HL-60/S4 treated with retinoic acid at 250 ng/mL for 4 days and 3 days (cell line): ENCODE measurements around the gene IQGAP2.

Experiments used
- in situ Hi-C: fragments of 300-500 bp; cut with MboI; formaldehyde crosslinking; loops from 2 replicates; pipeline ENCODE4 v1.7.0; 2022; ENCODE audit warnings: low sequenced_read_pairs

IQGAP2 gene

DNA sequence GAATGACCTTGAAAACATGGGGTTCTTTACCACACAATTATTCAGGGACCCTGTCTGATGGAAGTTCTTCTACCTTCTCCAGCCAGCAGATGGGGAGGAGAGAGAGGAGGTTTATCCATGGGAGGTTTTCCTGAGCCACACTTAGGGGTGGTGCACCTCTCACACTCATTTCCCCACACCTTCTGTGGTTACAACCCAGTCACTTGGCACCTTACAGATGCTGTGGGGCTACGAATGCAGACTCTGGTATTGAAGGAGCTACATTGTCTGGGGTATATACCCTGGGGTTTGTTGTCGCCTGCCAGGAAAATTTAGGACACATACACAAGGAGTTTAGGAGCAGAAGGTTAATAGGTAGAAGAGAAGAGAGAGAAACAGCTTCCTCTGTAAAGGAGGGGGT lies 152.6 kb downstream of the IQGAP2 start:
- in situ Hi-C loops: no loop called here

DNA sequence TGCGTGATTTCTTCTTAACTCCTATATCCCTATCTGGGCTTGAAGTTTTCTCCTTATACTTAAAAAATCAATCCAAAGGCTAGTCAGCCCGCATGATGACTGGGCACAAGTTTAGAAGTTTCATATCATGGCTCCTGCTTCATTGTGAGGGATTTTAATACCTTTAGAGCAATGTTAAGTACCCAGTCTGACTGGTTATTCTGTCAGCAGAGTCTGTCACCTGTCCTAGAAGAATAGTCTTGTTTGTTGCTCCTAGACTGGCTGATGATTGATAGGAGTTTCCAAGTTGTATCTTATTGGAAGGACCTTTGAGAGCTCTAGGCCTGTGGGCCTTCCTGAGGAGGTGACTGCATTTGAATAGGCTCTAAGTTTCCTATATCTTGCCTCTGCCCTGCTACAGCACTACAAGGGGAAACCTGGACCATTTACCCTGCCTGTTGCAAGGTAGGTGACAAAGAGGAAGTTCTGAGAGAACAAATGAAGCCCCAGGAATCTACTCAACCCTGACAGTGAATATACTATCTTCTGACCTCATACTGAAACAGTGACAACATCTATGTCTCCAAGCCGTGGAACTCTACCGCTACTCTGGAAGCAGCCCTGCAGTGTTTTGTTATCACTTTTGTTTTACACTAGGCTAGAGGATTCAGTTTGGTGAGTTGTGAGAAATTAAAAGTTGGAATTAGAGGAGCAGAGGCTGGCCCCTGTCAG lies 153.6 kb downstream of the IQGAP2 start:
- in situ Hi-C loops: no loop called here

DNA sequence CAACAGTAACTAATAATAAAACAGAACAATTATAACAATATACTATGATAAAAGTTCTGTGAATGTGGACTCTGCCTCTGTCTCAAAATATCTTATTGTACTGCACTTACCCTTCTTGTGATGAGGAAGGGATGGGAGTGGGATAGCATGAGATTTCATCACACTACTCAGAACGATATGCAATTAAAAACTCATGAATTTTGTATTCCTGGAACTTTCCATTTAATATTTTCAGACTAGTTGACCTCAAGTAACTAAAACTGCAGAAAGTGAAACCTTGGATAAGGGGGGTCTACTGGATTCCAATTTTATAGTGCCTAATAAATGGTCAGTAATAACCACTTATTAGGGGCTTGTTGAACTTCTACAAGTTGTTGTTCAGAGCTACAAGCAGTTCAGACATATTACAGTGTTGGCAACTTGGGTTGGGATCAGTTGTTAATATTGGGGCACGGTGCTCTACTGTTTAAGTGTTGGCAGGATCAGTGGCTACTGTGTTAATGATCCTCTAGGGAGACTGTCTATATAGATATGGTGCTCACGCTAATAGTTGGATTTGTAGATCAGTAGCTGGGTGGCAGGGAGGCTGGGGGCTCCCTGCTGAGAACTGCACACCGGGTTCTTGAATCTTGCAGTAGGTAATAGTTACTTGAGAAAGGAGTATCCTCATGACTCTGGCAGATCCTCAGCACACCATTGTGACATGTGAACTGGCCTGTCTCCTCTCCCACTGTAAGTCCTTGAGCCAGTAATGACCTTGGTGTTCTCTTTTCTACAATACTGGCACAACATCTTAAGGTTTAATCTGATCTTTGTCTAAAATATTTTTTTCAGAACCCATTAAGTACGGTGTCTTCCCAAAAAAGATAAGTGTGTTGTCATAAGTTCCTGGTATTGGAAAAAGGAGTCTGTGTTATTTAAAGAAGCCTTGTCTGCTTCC lies 158.1 kb downstream of the IQGAP2 start:
- in situ Hi-C loops: no loop called here

DNA sequence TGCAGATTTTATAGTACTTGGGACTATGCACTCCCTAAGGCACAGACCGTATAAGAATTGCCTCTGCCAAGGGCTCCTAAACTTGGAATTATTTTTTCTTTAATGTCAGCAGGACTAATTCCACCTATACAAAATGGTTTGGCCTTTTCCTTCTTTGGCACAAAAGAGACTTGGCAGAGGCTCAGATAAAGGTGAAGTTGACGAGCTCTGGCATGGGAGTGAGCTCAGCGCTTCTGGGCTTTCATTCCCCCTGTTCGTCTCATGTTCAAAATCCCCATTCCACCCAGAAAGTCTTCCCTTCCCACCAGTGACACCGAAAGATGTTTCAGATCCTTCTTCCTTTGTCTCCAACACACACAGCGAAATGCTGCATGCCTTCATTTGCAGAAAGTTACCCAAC lies 158.9 kb downstream of the IQGAP2 start:
- in situ Hi-C loops: no loop called here

DNA sequence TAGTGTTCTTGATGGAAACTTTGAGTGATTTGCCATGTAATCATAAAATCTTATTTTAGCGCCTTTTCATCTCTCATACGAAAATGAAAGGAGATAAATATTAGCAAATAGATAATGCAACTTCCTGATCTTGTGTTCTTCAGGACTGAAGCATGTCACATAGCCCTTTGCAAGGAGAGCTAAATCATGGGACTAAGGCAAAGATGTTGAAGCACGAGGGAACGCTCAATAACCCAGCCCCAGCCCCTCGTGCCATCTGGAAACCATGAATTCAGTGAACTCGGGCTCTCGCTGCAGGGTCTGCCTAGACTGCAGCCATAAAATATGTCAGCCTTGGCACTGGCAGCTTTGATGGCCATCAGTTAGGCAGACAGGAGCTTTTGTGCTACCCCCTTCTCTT lies 161.9 kb downstream of the IQGAP2 start:
- in situ Hi-C loops: no loop called here

DNA sequence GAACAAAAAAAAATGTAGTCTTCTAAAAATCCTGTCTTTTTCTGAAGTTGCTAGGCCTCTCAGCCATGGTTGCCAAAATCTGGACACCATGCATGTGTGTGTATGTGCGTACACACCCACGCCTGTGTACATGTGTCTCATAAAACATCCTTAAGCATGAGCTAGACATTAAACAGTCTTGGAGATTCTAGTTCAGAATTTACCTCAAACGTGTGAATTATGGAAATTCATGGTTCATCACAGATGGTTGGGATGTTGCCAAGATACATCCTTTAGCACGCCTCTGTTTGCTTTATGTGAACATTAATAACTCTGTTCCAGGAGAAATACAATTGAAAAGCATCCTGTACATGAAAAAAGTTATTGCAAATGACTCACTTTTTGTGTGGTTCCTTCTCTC lies 167.1 kb downstream of the IQGAP2 start:
- in situ Hi-C loops: no loop called here

DNA sequence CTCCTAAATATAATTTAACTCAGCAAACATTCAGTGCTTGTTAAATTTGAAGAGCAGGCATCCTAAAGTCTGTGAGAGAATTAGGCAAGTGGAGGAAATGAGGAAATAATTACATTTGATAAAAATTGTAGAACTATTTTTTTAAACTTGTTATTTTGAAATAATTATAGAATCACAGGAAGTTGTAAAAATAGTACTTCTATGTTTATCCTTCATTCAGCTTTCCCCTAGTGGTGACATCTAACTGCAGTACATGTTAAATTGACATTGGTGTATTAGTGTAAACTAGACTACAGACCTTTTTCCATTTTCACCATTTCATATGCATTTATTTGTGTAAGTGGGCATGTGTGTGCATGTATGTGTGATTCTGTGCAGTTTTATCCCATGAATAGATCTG lies 168.5 kb downstream of the IQGAP2 start:
- in situ Hi-C loops: no loop called here

DNA sequence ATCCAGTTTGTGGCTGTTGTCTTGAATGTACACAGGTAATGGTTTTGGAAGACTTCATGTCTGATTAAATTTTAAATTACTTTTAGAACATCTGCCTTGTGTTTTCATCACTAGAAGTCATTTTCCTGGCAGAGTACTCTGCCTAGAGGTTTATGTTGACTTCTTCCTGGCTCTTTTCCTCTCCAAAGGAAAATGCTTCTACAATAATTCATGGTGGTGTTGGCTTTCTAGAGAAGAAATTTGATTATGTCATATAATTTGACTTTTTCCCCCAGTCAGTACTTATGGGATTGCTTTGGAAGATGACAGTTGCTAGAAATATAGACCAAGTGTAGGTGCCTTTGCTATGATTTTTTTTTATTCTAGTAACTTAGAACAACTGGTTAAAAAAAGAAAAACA lies 173.4 kb downstream of the IQGAP2 start:
- in situ Hi-C loops: no loop called here

DNA sequence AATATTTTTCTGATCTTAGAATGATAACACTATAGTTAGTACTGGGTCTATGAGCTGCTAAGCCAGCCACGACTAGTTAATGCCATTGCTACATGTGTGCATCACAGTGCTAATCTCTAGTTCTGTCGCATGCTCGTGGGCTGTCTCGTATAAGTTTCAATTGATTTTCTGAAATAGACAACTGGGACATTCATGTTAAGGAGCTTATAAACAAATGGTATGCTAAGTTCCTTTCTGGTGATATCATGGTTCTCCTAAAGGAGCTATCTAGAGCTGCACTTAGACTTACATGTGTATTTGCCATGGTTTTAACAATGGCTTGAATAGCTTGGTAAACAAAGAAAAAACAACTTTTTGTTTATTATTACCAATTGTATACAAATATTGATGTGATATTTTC lies 173.9 kb downstream of the IQGAP2 start:
- in situ Hi-C loops: no loop called here

DNA sequence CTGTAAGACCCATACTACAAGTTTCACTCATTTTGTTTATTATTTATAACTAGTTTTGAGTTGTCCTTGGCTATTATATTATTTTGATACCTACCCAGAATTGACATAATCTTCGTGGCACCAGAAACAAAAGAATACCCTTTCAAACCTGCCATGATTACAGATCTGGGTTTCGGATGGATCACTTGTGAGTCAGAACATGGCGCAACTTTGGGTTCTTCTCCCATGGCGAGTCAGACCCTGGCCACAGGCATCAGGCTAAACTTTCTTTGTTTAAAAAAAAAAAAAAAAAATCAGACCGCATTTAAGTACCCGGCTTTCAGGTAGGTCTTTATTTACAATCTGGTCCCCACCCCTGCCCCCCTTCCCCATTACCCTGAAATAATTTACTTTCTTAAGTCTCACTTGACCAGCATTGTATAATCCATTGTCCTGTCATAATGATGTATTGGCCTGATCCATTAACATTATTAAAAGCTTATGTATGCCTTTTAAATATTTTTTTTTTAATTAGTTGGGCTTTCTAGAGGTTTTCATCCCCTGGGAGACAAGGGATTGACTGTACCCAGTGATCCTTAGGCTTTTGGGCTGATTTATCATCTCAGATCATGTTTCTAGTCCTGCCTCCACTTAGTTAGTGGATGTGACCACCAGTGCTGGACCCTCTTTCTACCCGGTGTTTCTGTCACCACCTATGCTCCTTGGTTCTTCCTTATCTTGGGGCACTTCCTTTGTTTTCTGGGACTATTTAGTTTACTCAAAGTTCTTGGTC lies 176.3 kb downstream of the IQGAP2 start:
- in situ Hi-C loops: no loop called here

DNA sequence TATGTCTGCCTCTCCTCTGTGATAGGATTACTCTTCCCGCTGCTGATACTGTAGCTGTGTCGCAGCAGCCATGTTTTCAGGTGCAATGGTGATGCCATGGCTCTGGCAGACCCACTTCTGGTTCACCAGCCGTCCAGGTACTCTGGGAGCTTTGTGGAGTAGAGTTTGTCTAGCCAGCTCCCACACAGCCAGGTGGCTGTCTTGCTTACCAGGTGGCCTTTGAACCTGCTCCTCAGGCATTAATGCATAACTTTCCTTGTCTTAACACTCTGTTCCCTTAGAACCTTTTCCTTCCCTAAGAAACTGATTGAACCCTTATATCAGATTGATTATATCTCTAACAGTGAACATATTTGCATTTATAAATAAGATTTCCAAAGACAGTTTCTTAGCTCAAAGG lies 177.9 kb downstream of the IQGAP2 start:
- in situ Hi-C loops: no loop called here

DNA sequence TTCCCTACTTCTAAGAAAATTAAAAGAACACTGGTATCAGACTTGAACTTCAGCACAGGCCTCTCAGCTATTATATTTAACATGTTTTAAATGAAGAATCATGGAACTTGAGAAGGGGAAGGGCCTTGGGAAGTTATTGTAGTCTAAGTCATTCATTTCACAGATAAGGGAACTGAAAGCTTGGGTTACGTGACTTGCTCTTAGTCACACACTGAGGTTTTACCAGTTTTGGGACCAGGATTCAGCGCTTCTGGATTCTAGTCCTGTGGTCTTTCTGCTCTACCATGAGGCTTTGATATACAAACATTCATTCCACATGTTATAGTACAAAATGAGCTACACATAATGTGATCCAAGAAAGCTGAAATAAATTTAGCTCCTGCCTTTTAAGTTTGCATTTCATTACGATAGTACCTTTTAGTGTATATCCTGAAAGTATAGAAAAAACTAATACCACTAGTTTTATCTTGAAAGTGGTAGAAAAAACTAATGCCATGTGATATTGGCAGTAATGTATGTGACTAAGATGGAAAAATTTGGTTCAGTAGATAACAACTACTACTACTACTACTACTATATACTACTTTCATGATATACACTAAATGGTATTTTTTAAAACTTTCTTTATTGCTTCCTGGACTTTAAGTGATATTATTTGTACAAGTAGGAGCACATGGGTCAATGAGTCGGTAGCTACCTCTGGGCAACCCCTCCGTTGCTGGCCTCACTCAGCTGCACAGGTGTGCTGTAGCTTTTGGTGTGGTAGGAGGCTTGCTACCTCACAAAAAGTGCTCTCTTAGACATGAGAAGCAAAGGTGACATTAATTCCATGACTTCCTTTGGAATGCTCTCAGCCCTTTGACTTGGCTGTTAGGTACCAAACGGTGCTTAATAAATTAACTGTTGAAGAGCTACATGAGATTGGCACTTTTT lies 179.4 kb downstream of the IQGAP2 start:
- in situ Hi-C loops: no loop called here

DNA sequence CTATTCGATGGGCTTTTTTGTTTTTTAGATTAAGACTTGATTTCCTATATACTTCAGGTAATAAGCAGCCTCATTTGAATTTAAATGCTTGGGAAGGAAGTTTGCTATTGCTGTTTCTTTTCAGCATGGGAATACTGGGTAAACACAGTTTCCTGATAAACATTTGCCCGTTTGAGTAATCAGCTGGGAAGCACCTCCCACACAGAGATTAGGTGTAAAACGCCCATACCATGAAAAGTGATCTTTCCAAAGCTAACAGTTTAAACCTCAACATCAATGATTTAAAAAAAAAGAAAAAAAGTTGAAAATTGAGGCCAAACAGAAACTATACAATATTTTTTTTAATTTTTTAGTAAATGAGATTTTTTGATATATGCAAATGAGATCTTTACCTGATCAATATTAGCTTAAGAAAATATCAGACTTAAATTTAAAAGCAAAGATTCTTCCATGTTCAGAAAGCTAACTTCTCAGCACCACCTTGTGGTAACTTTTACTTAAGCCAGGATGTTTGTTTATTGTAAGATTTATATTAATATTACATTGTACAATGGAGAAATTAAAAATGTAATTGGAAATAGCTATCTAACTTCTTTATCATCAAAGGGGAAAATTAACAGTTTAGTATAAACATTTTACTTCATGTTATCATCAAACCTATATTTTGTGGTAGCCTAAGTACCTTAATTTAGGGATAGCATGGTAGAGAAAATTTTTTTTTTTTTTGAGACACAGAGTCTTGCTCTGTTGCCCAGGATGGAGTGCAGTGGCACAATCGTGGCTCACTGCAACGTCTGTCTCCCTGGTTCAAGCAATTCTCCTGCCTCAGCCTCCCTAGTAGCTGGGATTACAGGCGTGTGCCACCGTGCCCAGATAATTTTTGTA lies 180.3 kb downstream of the IQGAP2 start:
- in situ Hi-C loops: no loop called here

DNA sequence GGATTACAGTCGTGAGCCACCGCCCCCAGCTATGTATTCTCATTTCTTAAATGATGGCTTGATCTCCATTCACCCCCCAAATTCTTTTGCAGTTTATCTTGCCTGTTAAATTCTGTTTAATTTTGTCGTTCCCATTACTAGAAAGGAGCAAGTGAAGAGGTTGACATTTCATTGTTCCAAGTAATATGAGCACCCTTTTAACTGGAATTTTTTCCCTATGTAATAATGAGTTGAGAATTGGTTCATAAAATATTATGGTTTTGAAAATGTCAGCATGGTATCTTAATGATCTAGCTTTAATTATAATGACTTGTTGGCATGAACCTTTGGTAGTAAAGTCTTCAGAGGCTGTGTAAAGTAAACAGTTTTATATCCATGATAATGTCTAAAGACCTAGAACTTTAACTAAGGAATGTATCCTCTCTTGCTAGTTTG lies 182.7 kb downstream of the IQGAP2 start:
- in situ Hi-C loops: no loop called here

DNA sequence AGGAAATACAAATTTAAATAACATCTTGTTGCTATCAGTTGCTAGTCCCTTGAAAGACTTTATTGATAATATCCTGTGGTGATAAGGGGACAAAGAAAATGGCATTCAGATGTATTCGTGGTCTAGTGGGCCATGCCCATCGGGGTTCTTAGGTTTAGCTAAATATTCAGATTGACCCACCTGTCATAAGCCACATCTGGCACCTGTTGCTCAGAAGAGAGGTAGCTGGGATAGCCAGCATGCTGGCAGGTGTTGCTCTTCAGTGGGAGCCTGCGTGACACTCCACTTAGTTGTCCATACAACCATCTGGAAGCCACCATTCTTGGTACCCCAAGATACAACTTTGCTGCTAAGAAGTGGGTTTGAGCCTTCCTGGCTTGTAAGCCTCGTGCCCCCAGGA lies 183.4 kb downstream of the IQGAP2 start:
- in situ Hi-C loops: no loop called here

DNA sequence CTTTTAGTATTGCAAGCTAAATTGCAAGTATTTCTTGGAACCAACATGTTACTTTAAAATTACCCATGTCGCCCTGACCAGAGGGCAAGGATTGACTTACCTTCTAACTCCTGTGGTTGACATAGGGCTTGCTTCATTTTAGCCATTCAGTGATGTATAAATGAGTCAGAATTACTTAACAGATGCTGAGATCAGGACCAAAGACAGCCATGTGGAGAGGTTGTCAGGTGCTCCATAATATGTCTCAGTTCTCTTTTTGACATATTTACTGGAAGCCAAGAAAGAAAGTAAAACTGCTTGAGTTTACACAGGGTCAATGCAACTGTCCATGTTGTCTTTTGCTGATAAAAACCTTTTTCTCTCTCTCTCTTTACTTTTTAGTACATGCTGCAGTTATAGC lies 186.9 kb downstream of the IQGAP2 start:
- in situ Hi-C loops: no loop called here

DNA sequence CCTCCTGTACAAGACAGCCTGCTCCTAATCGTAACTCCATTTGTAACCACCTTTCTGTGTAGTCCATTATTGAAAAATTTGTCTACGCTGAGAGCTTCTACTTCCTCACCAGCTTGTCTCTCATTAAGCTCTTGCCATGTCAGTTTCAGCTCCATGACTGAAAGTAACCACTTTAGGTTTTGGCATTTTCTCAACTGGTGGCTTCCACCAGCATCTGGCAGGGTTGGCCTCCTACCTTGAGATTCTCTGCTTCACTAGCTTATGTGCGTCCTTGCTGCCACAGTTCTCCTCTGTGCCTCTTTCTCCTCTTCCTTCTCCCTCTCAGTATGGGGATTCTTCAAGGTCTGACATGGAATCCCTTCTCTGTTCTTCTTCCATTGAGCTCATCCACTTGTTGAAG lies 188.3 kb downstream of the IQGAP2 start:
- in situ Hi-C loops: no loop called here

DNA sequence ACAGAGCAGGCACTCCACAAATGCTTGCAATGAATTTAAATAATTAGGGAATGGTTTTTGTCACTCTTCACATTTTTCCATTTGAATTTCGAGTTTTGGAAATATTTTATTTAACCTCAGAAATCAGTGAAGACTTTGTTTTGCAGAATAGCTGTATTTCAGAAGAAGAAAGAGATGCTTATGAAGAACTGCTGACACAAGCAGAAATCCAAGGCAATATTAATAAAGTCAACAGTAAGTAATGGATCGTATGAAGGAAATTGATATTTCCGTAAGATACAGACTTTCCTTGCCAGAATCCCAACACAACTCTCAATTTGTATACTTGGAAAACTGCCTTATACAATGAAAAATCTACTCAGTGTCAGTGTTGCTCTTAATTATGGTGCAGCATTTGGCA lies 189.6 kb downstream of the IQGAP2 start:
- in situ Hi-C loops: no loop called here

DNA sequence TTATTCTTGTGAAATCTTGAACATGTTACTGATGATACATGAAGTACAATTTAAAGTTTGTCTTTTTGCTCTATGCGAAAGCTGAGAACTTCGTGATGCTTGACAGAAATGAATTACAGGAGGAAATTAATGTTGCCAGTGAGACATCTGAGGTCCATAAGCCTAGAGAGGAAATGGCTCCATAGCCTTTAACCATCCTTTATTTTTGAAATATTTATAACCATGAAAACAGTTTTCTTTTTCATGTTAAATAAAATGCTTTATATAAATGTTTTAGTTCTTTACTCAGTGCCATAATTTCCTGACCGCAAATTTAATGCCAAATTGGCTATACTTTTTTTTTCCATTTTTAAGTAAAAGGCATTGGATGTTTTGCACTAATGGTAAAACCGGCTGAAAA lies 191.0 kb downstream of the IQGAP2 start:
- in situ Hi-C loops: no loop called here
